PFSK-1 (cell line): ENCODE results near the gene HDAC4.

ENCODE experiments used
- FOXP2 ChIP-seq: optimal IDR thresholded peaks from 2 replicates; pipeline ENCODE3; 2011; ENCODE audit warnings: borderline replicate concordance, control low read depth, inconsistent platforms; ENCODE audit not compliant: insufficient read depth; ENCODE audit errors: extremely low read length, extremely low read depth
- POLR2AphosphoS5 ChIP-seq: IDR thresholded peaks from 2 replicates; pipeline ENCODE4 v1.6.1; 2012; ENCODE audit warnings: low read depth, mild to moderate bottlenecking, control low read depth, low read length, moderate library complexity
- REST ChIP-seq, 2 experiments: IDR thresholded peaks; 2 replicates each; pipeline versions ENCODE4 v1.6.1 to v1.8.0; 2011 to 2012; ENCODE audit warnings: low read depth in 2 of 2, low read length in 2 of 2, control low read depth in 1 of 2, inconsistent platforms in 1 of 2, mild to moderate bottlenecking in 1 of 2, moderate library complexity in 1 of 2; ENCODE audit not compliant: insufficient read depth in 1 of 2
- SIN3A ChIP-seq: IDR thresholded peaks from 2 replicates; pipeline ENCODE4 v1.6.1; 2012; ENCODE audit warnings: mild to moderate bottlenecking, low read length, moderate library complexity, borderline replicate concordance; ENCODE audit not compliant: insufficient read depth
- TAF1 ChIP-seq: IDR thresholded peaks from 2 replicates; pipeline ENCODE4 v1.6.1; 2012; ENCODE audit warnings: low read length, control low read depth, borderline replicate concordance; ENCODE audit not compliant: insufficient read depth

- TF ChIP-seq TAF1 (no peak), POLR2AphosphoS5 (no peak), REST (IDR thresholded peaks at IDR 0.05; ENCODE audit: insufficient read depth in 1 of 2, low read depth in 2 of 2, low read length in 2 of 2) (no peak), SIN3A (no peak), FOXP2 (no peak)
Observed at GRCh38 chr2:239163688-239164334, 237.0 kb downstream of the HDAC4 start.
